HG02678 (cell line): ENCODE measurements around the gene ANXA1.
A peak's percentile ranks its signal among the peaks of the same experiment; 100 is the strongest.

Source experiments
- ATAC-seq: cut with Tn5 transposase; IDR thresholded peaks from one replicate; pipeline ENCODE4 v1.9.1; 2021; ENCODE audit warnings: mild to moderate bottlenecking, moderate library complexity; ENCODE audit not compliant: unreplicated experiment

ANXA1 gene

DNA sequence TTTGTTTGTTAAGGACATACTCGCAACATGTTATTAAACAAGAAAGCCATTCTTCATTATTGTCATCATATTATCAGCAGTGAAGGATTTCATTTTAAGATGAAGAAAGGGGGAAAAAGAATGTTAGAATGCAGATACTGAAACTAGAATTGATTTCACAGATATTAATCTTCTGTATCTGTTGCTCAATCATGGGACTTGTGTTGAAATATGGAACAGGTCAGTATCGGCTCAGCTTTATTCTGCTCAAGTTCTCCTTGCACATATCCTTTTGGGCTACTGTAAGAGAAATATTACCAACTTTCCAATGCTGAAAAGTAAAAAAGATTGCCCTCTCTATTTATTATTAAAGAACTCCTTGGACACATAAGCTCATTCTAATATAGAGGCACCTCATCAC, 13.8 kb upstream of the ANXA1 start:
- no peak for ATAC-seq

GRCh38 chr9:73138516-73138915, 13.1 kb upstream of the ANXA1 start:
- ATAC-seq, result no peak

GRCh38 chr9:73141282-73141681, 10.4 kb upstream of the ANXA1 start:
- ATAC-seq, result no peak

- ATAC-seq, result no peak
Measured at GRCh38 chr9:73143711-73144328, 7.8 kb upstream of the ANXA1 start.

DNA sequence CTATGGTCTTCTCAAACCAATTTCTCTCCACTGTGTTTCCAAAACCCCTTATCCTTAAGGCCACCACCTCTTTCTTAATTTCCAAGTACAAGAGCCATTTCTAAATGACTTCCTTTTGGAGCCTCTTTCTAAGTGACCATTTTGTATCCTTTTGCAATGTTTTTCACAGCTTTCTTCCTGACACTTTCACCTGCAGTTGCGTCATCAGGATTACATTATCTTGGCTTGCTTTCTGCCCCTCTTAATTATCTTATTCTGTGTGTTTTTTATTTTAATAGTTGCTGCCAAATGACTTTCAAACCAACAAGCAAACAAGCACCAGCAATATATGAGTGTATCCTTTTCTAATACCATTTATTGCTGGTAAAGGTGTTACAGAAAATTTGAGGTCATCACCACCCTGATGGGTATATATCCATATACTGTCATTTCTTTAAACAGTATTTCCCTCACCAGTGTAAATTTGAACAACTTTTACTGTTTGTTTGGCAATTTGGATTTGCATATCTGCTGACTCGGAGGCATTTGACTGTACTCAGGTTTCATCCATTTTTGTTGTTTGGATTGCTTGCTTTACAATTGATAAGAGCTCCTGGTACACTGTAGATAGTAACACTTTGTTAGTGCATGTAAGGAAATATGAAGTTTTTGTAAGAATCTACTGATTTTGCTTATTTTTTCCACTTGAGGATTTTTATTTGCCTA, 5.4 kb upstream of the ANXA1 start:
- no peak for ATAC-seq

- no peak for ATAC-seq
Measured at GRCh38 chr9:73148447-73148937, 3.2 kb upstream of the ANXA1 start.

- peak; percentile 72 for ATAC-seq
Measured at GRCh38 chr9:73149371-73150067, 2.1 kb upstream of the ANXA1 start.

GRCh38 chr9:73152543-73152844, 829 bp downstream of the ANXA1 start:
- no peak for ATAC-seq

- peak; percentile 42 for ATAC-seq
Measured at GRCh38 chr9:73152953-73153352, 1.3 kb downstream of the ANXA1 start.

DNA sequence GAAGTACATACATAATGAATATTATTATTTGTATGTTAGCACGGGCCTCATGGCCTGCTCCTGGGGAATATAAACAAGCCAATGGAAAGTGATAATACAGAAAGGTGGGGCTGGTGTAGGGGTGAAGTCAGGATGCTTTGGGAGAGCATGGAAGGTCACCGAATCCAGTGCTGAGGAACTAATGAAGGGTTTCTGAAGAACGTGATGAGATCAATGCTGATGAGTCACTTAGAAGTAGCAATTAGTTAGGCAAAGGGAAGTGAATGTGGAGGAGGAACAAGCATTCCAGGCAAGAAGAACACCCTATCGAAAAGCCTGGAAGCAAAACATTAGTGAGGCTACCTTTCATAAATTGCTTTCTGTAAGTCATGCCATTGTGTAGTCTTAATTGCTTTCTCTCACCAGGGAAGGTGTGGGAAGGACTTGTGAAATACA, 2.1 kb downstream of the ANXA1 start:
- ATAC-seq, result no peak

- ATAC-seq, result no peak
Measured at GRCh38 chr9:73154271-73154670, 2.6 kb downstream of the ANXA1 start.

DNA sequence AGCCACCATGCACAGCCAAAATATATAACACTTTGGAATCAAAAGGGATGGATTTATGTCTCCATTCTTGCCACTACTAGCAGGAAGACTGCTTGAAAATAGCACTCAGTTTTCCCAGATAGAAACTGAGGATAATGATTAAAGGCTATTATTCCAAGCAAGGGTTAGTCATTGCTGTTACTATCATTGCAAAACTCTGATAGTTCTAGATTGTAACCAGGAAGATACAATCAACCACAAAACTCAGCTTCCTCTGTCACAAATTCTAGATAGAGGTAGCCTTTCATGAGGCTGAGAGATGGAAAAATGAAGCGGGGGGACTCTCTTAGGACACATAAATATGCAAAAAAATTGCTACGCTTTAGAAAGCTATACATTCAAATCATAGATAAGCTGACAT, 3.1 kb downstream of the ANXA1 start:
- ATAC-seq, result no peak

DNA sequence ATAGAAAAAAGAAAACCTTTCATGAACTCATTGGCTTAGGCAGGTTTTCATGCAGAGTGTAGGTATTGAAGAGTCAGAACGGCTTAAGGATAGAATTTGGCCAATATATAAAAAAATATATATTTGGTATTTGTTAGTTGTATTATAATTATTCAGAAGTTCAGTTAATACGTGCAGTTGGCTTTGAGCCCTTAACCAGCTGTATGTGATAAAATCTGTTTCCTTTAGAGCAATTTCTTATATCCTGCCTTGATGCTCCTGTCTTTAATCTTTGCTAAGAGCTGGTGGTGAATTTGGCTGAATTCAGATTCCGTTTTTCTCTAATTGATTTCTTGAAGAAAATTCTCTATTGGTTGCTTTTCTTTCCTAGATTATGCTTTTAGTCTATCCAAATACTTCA, 3.7 kb downstream of the ANXA1 start:
- no peak for ATAC-seq

DNA sequence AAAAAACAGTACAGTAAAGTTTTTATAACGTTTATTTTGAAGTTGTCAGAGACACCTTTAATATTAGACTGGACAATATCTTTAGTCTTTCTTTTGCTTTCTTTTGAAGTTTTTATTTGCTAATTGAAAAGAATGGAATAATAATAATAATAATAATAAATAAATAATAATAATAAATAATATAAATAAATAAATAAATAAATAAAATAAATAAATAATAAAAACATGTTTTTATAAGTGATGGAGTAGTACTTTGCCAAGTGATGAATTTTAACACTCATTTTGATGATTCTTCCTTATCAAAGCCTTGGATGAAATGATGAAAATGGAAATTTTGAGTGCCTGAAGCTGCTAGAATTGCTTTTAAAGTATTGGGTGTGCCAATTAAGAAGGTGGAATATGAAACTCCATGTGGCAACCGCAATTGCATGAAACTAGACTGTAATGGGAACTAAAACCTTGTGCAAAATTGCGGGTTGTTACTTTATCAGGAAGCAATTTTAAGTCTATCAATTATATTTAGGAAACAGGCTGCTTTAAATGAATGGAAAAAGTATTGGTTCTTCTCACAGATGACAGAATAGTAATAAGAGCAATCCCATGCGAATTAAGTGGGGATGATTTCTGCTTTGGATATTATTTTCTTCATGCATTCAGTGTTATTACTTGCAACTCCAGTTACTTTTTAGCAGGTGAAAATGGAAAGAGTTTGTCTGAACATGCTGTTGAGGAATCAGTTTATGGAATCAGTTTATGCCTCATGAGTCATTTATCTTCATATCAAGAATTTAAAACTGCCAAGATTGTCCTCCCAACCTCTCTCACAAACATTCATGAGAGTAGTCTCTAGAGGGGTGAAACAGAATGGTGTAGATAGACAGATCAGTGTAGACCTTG, 4.6 kb downstream of the ANXA1 start:
- no peak for ATAC-seq

GRCh38 chr9:73156865-73157187, 5.2 kb downstream of the ANXA1 start:
- ATAC-seq, result no peak

DNA sequence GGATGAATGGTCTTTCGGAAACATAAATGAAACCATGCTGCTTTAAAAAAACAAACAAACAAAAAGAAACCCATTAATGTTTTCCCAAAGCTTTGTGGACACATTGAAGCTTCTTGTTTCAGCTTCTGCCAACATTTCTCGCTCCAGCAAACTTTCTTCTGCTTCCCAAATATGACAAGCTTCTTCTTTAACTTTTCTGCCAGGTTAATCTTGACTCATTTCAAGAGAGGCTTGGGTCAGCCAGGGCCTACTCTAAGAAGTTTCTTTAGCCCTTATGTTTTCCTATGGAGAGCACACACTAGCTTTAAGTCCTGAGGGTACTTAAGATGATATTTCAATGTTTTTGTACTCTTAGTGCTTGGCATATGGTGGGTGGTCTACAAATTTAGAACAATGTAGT, 6.1 kb downstream of the ANXA1 start:
- ATAC-seq, result no peak

GRCh38 chr9:73158723-73159122, 7.1 kb downstream of the ANXA1 start:
- no peak for ATAC-seq

GRCh38 chr9:73160868-73161267, 9.2 kb downstream of the ANXA1 start:
- ATAC-seq, result no peak

DNA sequence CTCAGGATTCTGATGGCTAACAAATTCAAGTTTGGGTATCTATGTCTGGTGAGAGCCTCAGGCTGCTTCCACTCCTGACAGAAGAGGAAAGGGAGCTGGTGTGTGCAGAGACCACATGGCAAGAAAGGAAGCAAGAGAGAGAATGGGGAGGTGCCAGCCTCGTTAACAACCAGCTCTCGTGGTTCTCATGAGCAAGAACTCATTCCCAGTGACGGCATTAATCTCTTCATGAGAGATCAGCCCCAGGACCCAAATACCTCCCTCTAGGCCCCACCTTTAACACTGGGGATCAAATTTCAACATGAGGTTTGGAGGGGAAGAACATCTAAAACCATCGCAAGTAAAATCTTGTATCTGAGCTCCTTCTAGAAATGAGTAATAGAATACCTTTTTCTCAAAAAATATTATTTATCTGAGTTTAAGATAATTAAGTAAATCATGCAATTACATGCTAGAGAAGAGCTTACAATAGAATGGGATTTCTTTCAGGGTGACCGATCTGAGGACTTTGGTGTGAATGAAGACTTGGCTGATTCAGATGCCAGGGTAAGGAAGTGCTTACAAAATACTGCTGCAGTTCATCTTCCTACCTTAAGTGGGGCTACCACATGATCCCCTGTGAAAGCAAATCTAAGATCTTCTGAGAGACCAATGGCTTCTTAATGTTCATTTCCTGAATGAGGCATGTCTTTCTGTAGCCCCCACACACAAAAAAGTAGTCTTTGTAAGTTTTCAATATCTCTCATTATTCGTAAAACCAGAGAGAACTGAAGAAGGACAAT, 11.5 kb downstream of the ANXA1 start:
- no peak for ATAC-seq

DNA sequence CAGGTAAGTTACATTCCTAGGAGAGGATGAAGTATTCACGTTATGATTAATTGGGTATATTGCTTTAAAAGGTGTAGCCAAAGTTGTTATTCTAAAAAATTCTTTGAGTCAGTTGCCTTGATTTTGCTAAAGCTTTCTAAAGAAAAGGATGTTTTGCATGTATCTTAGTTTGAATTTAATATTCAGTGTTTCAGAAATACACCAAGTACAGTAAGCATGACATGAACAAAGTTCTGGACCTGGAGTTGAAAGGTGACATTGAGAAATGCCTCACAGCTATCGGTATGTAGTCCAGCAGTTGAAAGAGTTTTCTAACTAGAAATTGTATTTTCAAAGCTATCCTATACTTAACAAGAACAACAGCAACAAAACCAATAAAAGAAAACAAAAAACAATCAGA, 14.2 kb downstream of the ANXA1 start:
- no peak for ATAC-seq

GRCh38 chr9:73166468-73166867, 14.8 kb downstream of the ANXA1 start:
- ATAC-seq, result no peak
